Fibroblast of lung (primary cell): ENCODE measurements around the gene ACSM2B.

ENCODE experiments used
- CTCF ChIP-seq, 2 donors: IDR thresholded peaks in 1 of 2; conservative IDR thresholded peaks in 1 of 2; 1 replicate in 1 of 2; 2 replicates in 1 of 2; pipeline ENCODE4 v1.5.1; 2011 to 2012; ENCODE audit warnings: low read length in 2 of 2, control low read depth in 1 of 2, inconsistent platforms in 1 of 2, low read depth in 1 of 2, mild to moderate bottlenecking in 1 of 2
- EZH2 ChIP-seq: IDR thresholded peaks from 2 replicates; pipeline ENCODE4 v1.5.1; 2012; ENCODE audit warnings: low read length, control low read depth, mild to moderate bottlenecking; ENCODE audit errors: missing control alignments

- no peak for TF ChIP-seq CTCF (conservative IDR thresholded peaks at IDR 0.05 in 1 of 2, IDR thresholded peaks at IDR 0.05 in 1 of 2; ENCODE audit: low read depth in 1 of 2, low read length in 2 of 2)
- TF ChIP-seq EZH2 = no peak
These were observed 9.3 kb downstream of the ACSM2B start for GRCh38 chr16:20566864-20567263.
